CD4-positive, alpha-beta memory T cell (primary cell): Measurements from ENCODE around the gene KCNH6. TPM values are rescaled to one million over a fixed set of nuclear protein-coding genes. Genes with fewer than 3 reads are reported as not detected.
A peak's percentile ranks its signal among the peaks of the same experiment; 100 is the strongest.

Source experiments
- CTCF ChIA-PET: fragments of 350-600 bp; sonication (Branson Sonifier 250); formaldehyde crosslinking; loops from one replicate; lab custom pipeline; 2021; ENCODE audit warnings: inconsistent platforms; ENCODE audit not compliant: partially characterized antibody; lab: Charles Lee
- POLR2A ChIA-PET: fragments of 350-600 bp; sonication (Branson Sonifier 250); formaldehyde crosslinking; loops from one replicate; lab custom pipeline; 2021; ENCODE audit not compliant: partially characterized antibody; lab: Charles Lee
- DNase-seq, 5 donors: peaks; one replicate each; pipeline versions ENCODE4 v3.0.0 to v3.0.0-alpha.2; 2020 to 2022; ENCODE audit warnings: mixed read lengths in 1 of 5
- H3K27ac ChIP-seq: one replicate; pipeline ENCODE4 v1.7.0; 2013; ENCODE audit warnings: low read depth, low read length
- H3K27me3 ChIP-seq: 2 replicates; pipeline ENCODE4 v1.7.0; 2013; ENCODE audit warnings: mild to moderate bottlenecking, low read length, moderate library complexity; ENCODE audit not compliant: insufficient read depth
- H3K36me3 ChIP-seq: 2 replicates; pipeline ENCODE4 v1.7.0; 2013; ENCODE audit warnings: mild to moderate bottlenecking, low read length, moderate library complexity; ENCODE audit not compliant: insufficient read depth
- H3K4me1 ChIP-seq: 2 replicates; pipeline ENCODE4 v1.7.0; 2013; ENCODE audit warnings: mild to moderate bottlenecking, low read length, moderate library complexity; ENCODE audit not compliant: insufficient read depth
- H3K4me3 ChIP-seq, 2 donors: one replicate each; pipeline ENCODE4 v1.7.0; 2013; ENCODE audit warnings: low read length in 2 of 2, mild to moderate bottlenecking in 1 of 2
- H3K9me3 ChIP-seq, 2 donors: one replicate each; pipeline ENCODE4 v1.7.0; 2013; ENCODE audit warnings: low read length in 2 of 2, control low read depth in 1 of 2; ENCODE audit not compliant: control insufficient read depth in 1 of 2
- H3K27ac Mint-ChIP-seq, 7 donors: one replicate each; pipeline ENCODE4 v1.8.0; 2020 to 2021; ENCODE audit warnings: mixed read lengths in 7 of 7, mild to moderate bottlenecking in 6 of 7, inconsistent platforms in 3 of 7, moderate library complexity in 3 of 7
- H3K27me3 Mint-ChIP-seq, 2 donors: one replicate each; pipeline ENCODE4 v1.8.0; 2020 to 2021; ENCODE audit warnings: mixed read lengths in 2 of 2
- H3K36me3 Mint-ChIP-seq, 2 donors: one replicate each; pipeline ENCODE4 v1.8.0; 2020 to 2021; ENCODE audit warnings: mixed read lengths in 2 of 2, inconsistent platforms in 1 of 2, mild to moderate bottlenecking in 1 of 2
- H3K4me1 Mint-ChIP-seq, 4 donors: one replicate each; pipeline ENCODE4 v1.8.0; 2020 to 2021; ENCODE audit warnings: mixed read lengths in 4 of 4, mild to moderate bottlenecking in 1 of 4
- H3K4me3 Mint-ChIP-seq, 8 donors: one replicate each; pipeline ENCODE4 v1.8.0; 2020 to 2021; ENCODE audit warnings: mixed read lengths in 8 of 8, mild to moderate bottlenecking in 7 of 8, moderate library complexity in 6 of 8, inconsistent platforms in 3 of 8
- H3K9me3 Mint-ChIP-seq, 8 donors: one replicate each; pipeline ENCODE4 v1.8.0; 2020 to 2021; ENCODE audit warnings: mixed read lengths in 8 of 8, mild to moderate bottlenecking in 5 of 8, inconsistent platforms in 3 of 8, moderate library complexity in 1 of 8
- intact Hi-C: fragments of 100-400 bp; cut with micrococcal nuclease; formaldehyde crosslinking; loops from one replicate; pipeline ENCODE4 v1.15.1; 2023
- polyA plus RNA-seq, 2 donors: library from polyadenylated mRNA; unstranded; fragments of 300-500 nt; fragmentation: Illumina TruSeq; gene quantifications; one replicate each; pipeline ENCODE4 v1.2.3, GENCODE V29; 2021
- total RNA-seq, 2 experiments: library from RNA; stranded (reverse); gene quantifications; one replicate each; pipeline ENCODE4 v1.2.3, GENCODE V29; 2021

The KCNH6 gene
- total and polyA plus RNA-seq, 4 experiments from 2014 or later = not detected

DNA sequence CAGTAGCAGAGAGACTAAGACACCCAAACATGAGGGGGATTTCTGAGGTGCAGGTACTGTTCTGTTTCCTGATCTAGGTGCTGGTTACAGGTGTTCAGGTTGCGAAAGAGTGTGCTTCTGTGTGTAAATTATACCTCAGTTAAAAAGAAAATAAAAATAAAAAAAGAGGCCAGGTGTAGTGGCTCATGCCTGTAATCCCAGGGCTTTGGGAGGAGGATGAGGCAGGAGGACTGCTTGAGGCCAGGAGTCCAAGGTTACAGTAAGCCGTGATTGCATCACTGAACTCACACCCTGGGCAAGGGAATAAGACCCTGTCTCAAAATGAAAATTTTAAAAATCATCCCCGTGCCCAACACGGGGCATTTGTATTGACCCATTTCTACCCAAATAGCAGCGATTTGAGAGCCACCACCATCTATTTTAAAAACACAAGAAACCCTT, 23.9 kb downstream of the KCNH6 start:
- peak overlapping the region in 3 of 7 donors; percentile 17 to 59 (median 31) for H3K27ac Mint-ChIP-seq
- no peak for DNase-seq
- no peaks in the 10 kb centered on the region for H3K27me3 Mint-ChIP-seq
- Histone ChIP-seq H3K27ac (no peak overlapping the region), H3K4me3 (no peak overlapping the region), H3K36me3 (no peaks in the 10 kb centered on the region), H3K4me1 (peaks cover 10% of the 10 kb centered on the region), H3K27me3 (no peaks in the 10 kb centered on the region), H3K9me3 (no peaks in the 10 kb centered on the region)
- H3K4me1 Mint-ChIP-seq = peaks cover 4 to 22% (median 8%) of the 10 kb centered on the region in 4 donors
- POLR2A ChIA-PET = no interaction called here
- peaks cover 0 to 14% of the 10 kb centered on the region in 2 donors for H3K36me3 Mint-ChIP-seq
- no peak overlapping the region for H3K4me3 Mint-ChIP-seq
- CTCF ChIA-PET = no interaction called here
- H3K9me3 Mint-ChIP-seq = no peaks in the 10 kb centered on the region
- intact Hi-C loops = no loop called here

DNA sequence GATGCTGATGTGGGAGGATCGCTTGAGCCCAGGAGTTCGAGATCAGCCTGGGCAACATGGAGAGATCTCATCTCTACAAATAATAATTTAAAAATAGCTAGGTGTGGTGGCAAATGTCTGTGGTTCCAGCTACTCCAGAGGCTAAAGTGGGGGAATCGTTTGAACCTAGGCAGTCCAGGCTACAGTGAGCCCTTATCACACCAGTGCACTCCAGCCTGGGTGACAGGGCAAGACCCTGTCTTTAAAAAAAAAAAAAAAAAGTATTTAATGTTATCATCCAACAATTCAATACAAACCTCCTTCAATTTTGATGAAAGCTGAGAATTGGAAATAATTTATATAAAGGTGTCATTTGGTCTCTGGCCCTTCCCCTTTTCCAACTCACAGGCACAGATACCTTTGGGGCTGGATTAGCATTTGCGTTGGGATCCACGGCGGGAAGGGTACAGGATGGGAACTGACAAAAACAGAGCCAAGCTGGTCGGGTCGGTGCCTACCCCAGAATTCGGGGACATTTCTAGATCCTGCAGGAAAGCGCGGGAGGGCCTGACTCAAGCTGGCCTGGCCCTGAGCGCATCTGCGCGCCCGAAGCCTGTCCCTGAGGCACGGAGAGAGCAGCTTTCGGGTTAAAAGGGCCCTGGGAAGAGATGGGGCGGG, 26.3 kb downstream of the KCNH6 start:
- H3K4me1 Mint-ChIP-seq = peaks cover 19 to 43% (median 28%) of the 10 kb centered on the region in 4 donors
- POLR2A ChIA-PET = interaction anchor here (0.9 to 4.7 kb wide), 14 partner anchors 12 to 193 kb away, joined by 3 to 32 read pairs (median 8); partner anchors contain the start of genes MAP3K3 and TACO1
- no peaks in the 10 kb centered on the region for H3K27me3 Mint-ChIP-seq
- CTCF ChIA-PET = interaction anchor here (0.7 to 3.5 kb wide), 5 partner anchors 13 to 124 kb away, joined by 3 to 12 read pairs (median 4); no protein-coding TSS in a partner anchor
- peaks cover 4 to 20% of the 10 kb centered on the region in 2 donors for H3K36me3 Mint-ChIP-seq
- peak overlapping the region; percentile 91 for H3K27ac ChIP-seq
- peak overlapping the region; percentile 90 to 98 (median 97) for H3K27ac Mint-ChIP-seq
- peak overlapping the region; percentile 47 to 85 for H3K4me3 ChIP-seq
- no peaks in the 10 kb centered on the region for H3K36me3 ChIP-seq
- intact Hi-C loops = no loop called here
- H3K9me3 Mint-ChIP-seq = no peaks in the 10 kb centered on the region
- no peaks in the 10 kb centered on the region for H3K9me3 ChIP-seq
- no peak for DNase-seq
- H3K4me3 Mint-ChIP-seq = peak overlapping the region; percentile 92 to 99 (median 97)
- no peaks in the 10 kb centered on the region for H3K27me3 ChIP-seq
- peaks cover 34% of the 10 kb centered on the region for H3K4me1 ChIP-seq

DNA sequence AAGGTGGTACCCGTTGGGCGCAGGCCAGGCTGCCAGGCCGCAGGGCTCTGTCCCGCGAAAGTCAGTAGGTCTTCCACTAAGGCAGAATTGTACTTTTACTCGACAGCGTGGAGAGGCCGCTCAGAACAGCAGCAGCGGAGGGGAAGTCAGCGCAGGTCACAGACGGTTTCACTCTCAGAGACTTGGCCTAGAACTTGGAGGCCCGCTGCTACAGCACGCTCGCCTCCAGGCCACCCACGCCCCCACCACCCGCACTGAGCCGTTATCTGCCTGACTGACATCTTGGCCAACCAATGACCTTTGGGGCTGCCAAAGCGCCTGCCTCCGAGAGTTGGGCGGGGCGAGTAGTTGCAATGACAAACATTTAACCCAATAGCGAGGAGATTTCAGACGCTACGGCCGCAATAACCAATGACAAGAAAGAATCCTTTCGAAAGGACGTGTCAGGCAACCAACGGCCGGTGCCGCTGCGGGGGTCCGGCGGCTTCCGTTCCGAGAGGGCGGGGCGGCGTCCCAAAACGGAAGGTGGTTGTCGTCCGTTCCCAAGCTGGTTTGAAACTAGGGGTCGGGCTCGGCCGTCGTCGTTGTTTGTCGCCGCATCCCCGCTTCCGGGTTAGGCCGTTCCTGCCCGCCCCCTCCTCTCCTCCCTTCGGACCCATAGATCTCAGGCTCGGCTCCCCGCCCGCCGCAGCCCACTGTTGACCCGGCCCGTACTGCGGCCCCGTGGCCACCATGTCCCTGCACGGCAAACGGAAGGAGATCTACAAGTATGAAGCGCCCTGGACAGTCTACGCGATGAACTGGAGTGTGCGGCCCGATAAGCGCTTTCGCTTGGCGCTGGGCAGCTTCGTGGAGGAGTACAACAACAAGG, 27.0 kb downstream of the KCNH6 start, which contains the start of gene DCAF7:
TSS of gene DCAF7 (plus strand) at position 532 of the 871 bp plus-strand sequence. CDS start at position 733, 201 bp downstream.
- peak within 1 kb of the TSS; percentile 90 to 91 for H3K4me3 ChIP-seq
- no peaks in the 10 kb centered on the region for H3K9me3 ChIP-seq
- peak; percentile 99 to 100 (median 99) for DNase-seq
- H3K27me3 Mint-ChIP-seq = no peaks in the 10 kb centered on the region
- H3K4me3 Mint-ChIP-seq = peak within 1 kb of the TSS; percentile 92 to 99 (median 97)
- POLR2A ChIA-PET = interaction anchor here (0.7 to 4.7 kb wide), 17 partner anchors 11 to 192 kb away, joined by 3 to 32 read pairs (median 7); partner anchors contain the start of genes MAP3K3 and TACO1
- H3K9me3 Mint-ChIP-seq = no peaks in the 10 kb centered on the region
- intact Hi-C loops = loop anchor here (1.0 to 5.0 kb wide), 5 partner anchors 51 to 293 kb away; partner anchors contain the start of genes LIMD2, MAP3K3 and TACO1
- peaks cover 4 to 24% of the 10 kb centered on the region in 2 donors for H3K36me3 Mint-ChIP-seq
- peak within 1 kb of the TSS; percentile 91 for H3K27ac ChIP-seq
- CTCF ChIA-PET = interaction anchor here (0.7 to 3.5 kb wide), 8 partner anchors 12 to 160 kb away, joined by 3 to 16 read pairs (median 4); no protein-coding TSS in a partner anchor
- H3K4me1 ChIP-seq = peaks cover 41% of the 10 kb centered on the region
- H3K4me1 Mint-ChIP-seq = peaks cover 26 to 51% (median 36%) of the 10 kb centered on the region in 4 donors
- H3K36me3 ChIP-seq = no peaks in the 10 kb centered on the region
- H3K27me3 ChIP-seq = no peaks in the 10 kb centered on the region
- H3K27ac Mint-ChIP-seq = peak within 1 kb of the TSS; percentile 90 to 98 (median 97)

DNA sequence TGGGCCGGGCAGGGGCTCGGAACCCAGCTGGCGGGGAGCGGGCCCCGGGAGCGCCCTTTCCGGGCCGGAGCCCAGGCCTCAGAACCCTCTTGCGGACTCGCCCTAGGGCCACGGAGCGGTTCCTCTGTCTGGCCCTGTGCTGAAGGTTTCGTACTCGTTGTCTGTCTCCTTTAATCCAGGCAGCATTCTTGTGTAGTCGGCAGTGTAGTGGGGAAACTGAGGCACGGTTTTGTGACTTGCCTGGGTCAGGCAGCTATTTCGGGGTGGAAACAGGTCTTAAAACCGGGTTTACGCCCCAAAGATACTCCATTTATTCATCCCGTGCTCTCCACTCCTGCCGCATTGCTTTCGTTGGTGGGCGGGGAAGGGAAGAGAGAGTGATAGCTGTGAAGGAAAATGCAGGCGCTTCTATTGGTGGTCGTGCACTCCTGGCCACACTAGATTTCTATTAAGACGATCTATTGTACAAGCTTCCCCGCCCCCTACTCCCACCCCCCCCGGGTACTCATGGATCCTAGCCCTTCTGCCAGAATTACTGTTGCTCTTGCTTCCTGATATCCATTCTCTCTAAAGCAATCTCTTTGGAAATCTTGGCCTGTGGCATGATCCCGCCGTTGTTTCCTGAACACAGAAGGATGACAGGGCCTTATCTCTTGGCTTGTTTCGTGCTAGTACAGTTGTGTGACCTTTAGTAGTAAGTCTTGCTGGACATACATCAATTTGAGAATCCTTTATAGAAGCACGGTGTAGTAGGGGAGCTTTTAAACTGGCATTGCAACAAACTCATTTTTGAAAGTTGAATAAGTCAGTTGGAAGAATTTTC, 27.9 kb downstream of the KCNH6 start:
- H3K4me1 Mint-ChIP-seq = peaks cover 34 to 59% (median 43%) of the 10 kb centered on the region in 4 donors
- peak overlapping the region; percentile 90 to 91 for H3K4me3 ChIP-seq

DNA sequence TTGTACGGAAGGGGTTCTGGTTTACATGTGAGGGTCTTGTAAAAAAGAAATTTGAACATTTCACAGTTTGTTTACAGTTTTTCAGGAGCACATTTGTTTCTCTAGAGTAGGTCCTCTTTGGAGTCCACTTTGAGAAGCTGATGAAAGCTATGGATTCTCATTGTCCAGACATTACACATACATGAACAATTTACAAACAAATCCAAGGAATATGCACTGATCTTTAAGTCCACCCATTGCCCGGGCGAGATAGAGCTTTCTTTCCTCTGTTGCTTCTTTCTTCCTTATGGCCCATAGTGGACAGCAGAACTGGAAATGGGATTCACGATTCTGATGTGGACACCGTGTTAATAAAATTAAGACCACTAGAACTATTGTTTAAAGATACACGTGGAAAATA, 29.1 kb downstream of the KCNH6 start:
- ChIA-PET POLR2A (interaction anchor here (1.1 to 4.7 kb wide), 3 partner anchors 59 to 221 kb away, joined by 3 to 32 read pairs (median 4); partner anchors contain the start of gene CCDC47), CTCF (interaction anchor here (0.7 to 3.5 kb wide), 7 partner anchors 10 to 127 kb away, joined by 3 to 16 read pairs (median 5); partner anchors contain the start of gene MAP3K3)
- Histone ChIP-seq H3K27me3 (no peaks in the 10 kb centered on the region), H3K4me1 (peaks cover 49% of the 10 kb centered on the region), H3K9me3 (no peaks in the 10 kb centered on the region), H3K36me3 (no peaks in the 10 kb centered on the region), H3K4me3 (peak overlapping the region in 1 of 2 donors; percentile 38), H3K27ac (no peak overlapping the region)
- no peaks in the 10 kb centered on the region for H3K27me3 Mint-ChIP-seq
- peak overlapping the region; percentile 44 to 95 (median 88) for H3K27ac Mint-ChIP-seq
- peaks cover 40 to 67% (median 51%) of the 10 kb centered on the region in 4 donors for H3K4me1 Mint-ChIP-seq
- intact Hi-C loops = loop anchor here (5.0 kb wide), 2 partner anchors 110 to 150 kb away; partner anchors contain the start of gene LIMD2
- no peaks in the 10 kb centered on the region for H3K9me3 Mint-ChIP-seq
- DNase-seq = no peak
- peak overlapping the region; percentile 92 to 99 (median 97) for H3K4me3 Mint-ChIP-seq
- H3K36me3 Mint-ChIP-seq = peaks cover 9 to 31% of the 10 kb centered on the region in 2 donors

More for the DNA sequence above, 27.9 kb downstream of the KCNH6 start:
- Mint-ChIP-seq H3K36me3 (peaks cover 4 to 26% of the 10 kb centered on the region in 2 donors), H3K27me3 (no peaks in the 10 kb centered on the region), H3K4me3 (peak overlapping the region; percentile 92 to 99 (median 97)), H3K27ac (peak overlapping the region; percentile 90 to 98 (median 97)), H3K9me3 (no peaks in the 10 kb centered on the region)
- POLR2A ChIA-PET = interaction anchor here (0.7 to 4.7 kb wide), 18 partner anchors 10 to 222 kb away, joined by 3 to 32 read pairs (median 7); partner anchors contain the start of genes CCDC47, MAP3K3 and TACO1
- no peaks in the 10 kb centered on the region for H3K36me3 ChIP-seq
- peaks cover 49% of the 10 kb centered on the region for H3K4me1 ChIP-seq
- H3K27ac ChIP-seq = peak overlapping the region; percentile 91
- CTCF ChIA-PET = interaction anchor here (0.7 to 3.5 kb wide), 8 partner anchors 11 to 159 kb away, joined by 3 to 16 read pairs (median 4); partner anchors contain the start of gene MAP3K3
- DNase-seq = peak in 2 of 5 donors; percentile 12 to 18
- H3K9me3 ChIP-seq = no peaks in the 10 kb centered on the region
- intact Hi-C loops = loop anchor here (1.0 to 5.0 kb wide), 5 partner anchors 50 to 292 kb away; partner anchors contain the start of genes LIMD2, MAP3K3 and TACO1
- H3K27me3 ChIP-seq = no peaks in the 10 kb centered on the region
